Renal pelvis (tissue), 12 donors: ENCODE data around the gene SCAMP4. TPM values are rescaled to one million over a fixed set of nuclear protein-coding genes. Genes with fewer than 3 reads are reported as not detected.

Experiments used
- DNase-seq: peaks from one replicate; pipeline ENCODE4 v3.0.0-alpha.2; 2013
- long read RNA-seq, 16 experiments: transcript quantifications; one replicate each; lab custom pipeline, GENCODE V29; 2026
- polyA plus RNA-seq, 3 donors: library from polyadenylated mRNA; unstranded; fragments of 120-200 nt; gene quantifications; one replicate each; pipeline ENCODE4 v1.2.1, GENCODE V29; 2013; ENCODE audit not compliant: insufficient read length in 3 of 3

Gene SCAMP4, protein sequence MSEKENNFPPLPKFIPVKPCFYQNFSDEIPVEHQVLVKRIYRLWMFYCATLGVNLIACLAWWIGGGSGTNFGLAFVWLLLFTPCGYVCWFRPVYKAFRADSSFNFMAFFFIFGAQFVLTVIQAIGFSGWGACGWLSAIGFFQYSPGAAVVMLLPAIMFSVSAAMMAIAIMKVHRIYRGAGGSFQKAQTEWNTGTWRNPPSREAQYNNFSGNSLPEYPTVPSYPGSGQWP
- polyA plus RNA-seq, result 100 to 1,000 TPM in 1 of 3 donors, 10 to 100 TPM in 2; 77.5 to 101 (median 96.6) TPM
- long read RNA-seq, donor 1, transcript SCAMP4-201 (7 exons, 2,684 nt), result major isoform, 17 of 41 reads
- long read RNA-seq, donor 1, transcript SCAMP4-207 (2 exons, 2,973 nt), result minor isoform, 7 of 41 reads
- long read RNA-seq, donor 1, partial matches to known transcripts, result 15 of 41 reads
- long read RNA-seq, donor 1, other reads (novel, unspliced or antisense), result 0 of 41 reads
- long read RNA-seq, donor 2, transcript SCAMP4-207 (2 exons, 2,973 nt), result minor isoform, 15 of 43 reads
- long read RNA-seq, donor 2, transcript SCAMP4-201 (7 exons, 2,684 nt), result major isoform, 27 of 43 reads
- long read RNA-seq, donor 2, partial matches to known transcripts, result 0 of 43 reads
- long read RNA-seq, donor 2, other reads (novel, unspliced or antisense), result 0 of 43 reads
- long read RNA-seq, donor 3, transcript SCAMP4-207 (2 exons, 2,973 nt), result minor isoform, 9 of 30 reads
- long read RNA-seq, donor 3, transcript SCAMP4-201 (7 exons, 2,684 nt), result major isoform, 20 of 30 reads
- long read RNA-seq, donor 3, partial matches to known transcripts, result 0 of 30 reads
- long read RNA-seq, donor 3, other reads (novel, unspliced or antisense), result 0 of 30 reads
- long read RNA-seq, donor 4, transcript SCAMP4-207 (2 exons, 2,973 nt), result minor isoform, 6 of 30 reads
- long read RNA-seq, donor 4, transcript SCAMP4-201 (7 exons, 2,684 nt), result major isoform, 23 of 30 reads
- long read RNA-seq, donor 4, partial matches to known transcripts, result 0 of 30 reads
- long read RNA-seq, donor 4, other reads (novel, unspliced or antisense), result 0 of 30 reads
- long read RNA-seq, donor 5, transcript SCAMP4-201 (7 exons, 2,684 nt), result major isoform, 19 of 26 reads
- long read RNA-seq, donor 5, partial matches to known transcripts, result 0 of 26 reads
- long read RNA-seq, donor 5, other reads (novel, unspliced or antisense), result 0 of 26 reads
- long read RNA-seq, donor 6, transcript SCAMP4-201 (7 exons, 2,684 nt), result major isoform, 22 of 33 reads
- long read RNA-seq, donor 6, transcript SCAMP4-207 (2 exons, 2,973 nt), result minor isoform, 5 of 33 reads
- long read RNA-seq, donor 6, partial matches to known transcripts, result 0 of 33 reads
- long read RNA-seq, donor 6, other reads (novel, unspliced or antisense), result 0 of 33 reads
- long read RNA-seq, donor 7, transcript SCAMP4-207 (2 exons, 2,973 nt), result minor isoform, 11 of 50 reads
- long read RNA-seq, donor 7, transcript SCAMP4-201 (7 exons, 2,684 nt), result major isoform, 19 of 50 reads
- long read RNA-seq, donor 7, partial matches to known transcripts, result 18 of 50 reads
- long read RNA-seq, donor 7, other reads (novel, unspliced or antisense), result 0 of 50 reads
- long read RNA-seq, donor 8, transcript SCAMP4-207 (2 exons, 2,973 nt), result minor isoform, 6 of 16 reads
- long read RNA-seq, donor 8, transcript SCAMP4-201 (7 exons, 2,684 nt), result major isoform, 9 of 16 reads
- long read RNA-seq, donor 8, partial matches to known transcripts, result 0 of 16 reads
- long read RNA-seq, donor 8, other reads (novel, unspliced or antisense), result 0 of 16 reads
- long read RNA-seq, donor 9, transcript SCAMP4-207 (2 exons, 2,973 nt), result major isoform, 16 of 30 reads
- long read RNA-seq, donor 9, transcript SCAMP4-201 (7 exons, 2,684 nt), result minor isoform, 12 of 30 reads
- long read RNA-seq, donor 9, partial matches to known transcripts, result 0 of 30 reads
- long read RNA-seq, donor 9, other reads (novel, unspliced or antisense), result 0 of 30 reads
- long read RNA-seq, donor 10, transcript SCAMP4-207 (2 exons, 2,973 nt), result minor isoform, 12 of 37 reads
- long read RNA-seq, donor 10, transcript SCAMP4-201 (7 exons, 2,684 nt), result major isoform, 23 of 37 reads
- long read RNA-seq, donor 10, partial matches to known transcripts, result 0 of 37 reads
- long read RNA-seq, donor 10, other reads (novel, unspliced or antisense), result 0 of 37 reads
- long read RNA-seq, donor 11, transcript SCAMP4-201 (7 exons, 2,684 nt), result major isoform, 14 of 25 reads
- long read RNA-seq, donor 11, transcript SCAMP4-207 (2 exons, 2,973 nt), result minor isoform, 8 of 25 reads
- long read RNA-seq, donor 11, partial matches to known transcripts, result 0 of 25 reads
- long read RNA-seq, donor 11, other reads (novel, unspliced or antisense), result 0 of 25 reads
- long read RNA-seq, donor 12, transcript SCAMP4-207 (2 exons, 2,973 nt), result minor isoform, 19 of 54 reads
- long read RNA-seq, donor 12, transcript SCAMP4-201 (7 exons, 2,684 nt), result major isoform, 30 of 54 reads
- long read RNA-seq, donor 12, partial matches to known transcripts, result 0 of 54 reads
- long read RNA-seq, donor 12, other reads (novel, unspliced or antisense), result 0 of 54 reads
- long read RNA-seq, donor 13, transcript SCAMP4-207 (2 exons, 2,973 nt), result minor isoform, 6 of 20 reads
- long read RNA-seq, donor 13, transcript SCAMP4-201 (7 exons, 2,684 nt), result major isoform, 12 of 20 reads
- long read RNA-seq, donor 13, partial matches to known transcripts, result 0 of 20 reads
- long read RNA-seq, donor 13, other reads (novel, unspliced or antisense), result 0 of 20 reads
- long read RNA-seq, donor 14, result 0 reads
- long read RNA-seq, donor 15, result 0 reads
- long read RNA-seq, donor 16, transcript SCAMP4-201 (7 exons, 2,684 nt), result major isoform, 27 of 40 reads
- long read RNA-seq, donor 16, transcript SCAMP4-207 (2 exons, 2,973 nt), result minor isoform, 12 of 40 reads
- long read RNA-seq, donor 16, partial matches to known transcripts, result 0 of 40 reads
- long read RNA-seq, donor 16, other reads (novel, unspliced or antisense), result 0 of 40 reads

DNA sequence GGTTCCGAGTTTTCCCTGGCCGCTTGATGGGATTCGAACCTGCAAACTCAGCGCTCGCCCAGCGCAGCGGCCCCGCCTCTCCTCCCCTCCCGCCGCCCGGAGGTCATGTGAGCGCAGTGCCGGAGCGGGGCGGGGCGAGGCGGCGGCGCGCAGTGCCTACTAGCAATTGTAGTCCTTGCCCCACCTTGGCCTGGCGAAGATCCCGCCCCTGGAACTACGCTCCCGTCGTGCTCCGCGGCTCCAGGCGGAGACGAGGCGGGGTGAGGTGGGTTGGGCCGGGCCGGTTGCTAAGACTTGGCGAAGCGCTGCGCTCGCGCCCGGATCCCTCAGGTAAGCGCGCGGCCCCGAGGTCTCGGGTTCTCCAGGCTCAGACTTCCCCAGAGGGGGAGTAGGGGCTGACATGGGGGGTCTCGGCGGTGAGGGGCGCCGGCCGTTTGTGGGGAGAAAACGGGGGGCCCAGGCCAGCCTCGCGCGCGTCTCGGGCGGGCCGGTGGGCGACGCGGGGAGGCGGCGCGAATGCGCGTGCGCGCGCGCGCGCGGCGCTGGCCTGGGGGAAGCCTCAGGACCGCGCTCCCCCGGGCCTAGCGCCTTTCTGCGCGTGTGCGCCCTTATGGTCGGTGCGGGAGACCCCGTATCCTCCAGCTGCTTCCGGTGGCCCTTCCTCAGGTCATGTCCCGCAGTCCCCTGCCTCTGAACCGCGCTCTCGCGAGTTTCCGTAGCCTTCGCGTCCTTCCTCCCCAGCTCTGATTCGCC is at the start of gene SCAMP4, which contains the start of gene ADAT3:
TSS of gene SCAMP4 (plus strand) at position 290 of the 753 bp plus-strand sequence. CDS start 9,621 bp downstream, outside the sequence.
TSS of gene ADAT3 (plus strand) at position 290 of the 753 bp plus-strand sequence. CDS start 6,649 bp downstream, outside the sequence.
- DNase-seq, result peak; percentile 98

DNA sequence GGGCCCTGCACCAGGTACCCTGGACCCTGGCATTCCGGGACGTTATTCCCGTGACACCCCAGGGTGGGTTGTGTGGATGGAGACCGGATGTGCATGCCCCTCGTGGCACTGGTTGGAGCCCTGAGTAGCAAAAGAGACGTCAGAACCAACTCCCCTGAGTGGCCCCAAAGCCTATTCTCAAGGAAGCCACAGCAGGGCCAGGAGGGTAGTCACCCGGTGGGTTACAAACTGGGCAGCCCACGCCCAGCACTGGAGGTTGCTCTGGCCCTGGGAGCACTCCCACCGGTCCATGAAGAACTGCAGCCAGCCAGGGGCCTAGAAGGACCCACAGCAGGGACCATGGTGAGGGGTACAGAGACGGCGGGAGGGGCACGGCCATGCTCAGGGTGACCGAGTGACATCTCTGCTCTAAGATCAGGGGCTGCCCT is 49.4 kb upstream of the SCAMP4 start:
- DNase-seq, result no peak

DNA sequence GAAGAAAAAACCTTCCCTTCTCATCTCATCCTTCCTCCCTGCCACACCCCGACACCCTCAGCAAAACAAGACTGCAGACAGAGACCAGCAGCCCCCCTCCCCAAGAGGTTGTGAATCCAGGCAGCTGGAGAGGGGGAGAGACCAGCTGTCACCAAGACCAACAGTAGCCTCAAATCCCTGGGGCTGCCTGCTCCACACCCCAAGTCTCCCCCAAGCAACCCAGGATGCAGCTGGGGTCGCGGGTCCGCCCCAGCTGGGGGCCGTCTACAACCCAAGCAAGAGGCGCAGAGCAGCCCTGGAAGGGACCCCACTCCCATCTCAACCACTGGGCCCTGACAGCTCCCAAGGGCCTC is 48.9 kb upstream of the SCAMP4 start:
- no peak for DNase-seq

DNA sequence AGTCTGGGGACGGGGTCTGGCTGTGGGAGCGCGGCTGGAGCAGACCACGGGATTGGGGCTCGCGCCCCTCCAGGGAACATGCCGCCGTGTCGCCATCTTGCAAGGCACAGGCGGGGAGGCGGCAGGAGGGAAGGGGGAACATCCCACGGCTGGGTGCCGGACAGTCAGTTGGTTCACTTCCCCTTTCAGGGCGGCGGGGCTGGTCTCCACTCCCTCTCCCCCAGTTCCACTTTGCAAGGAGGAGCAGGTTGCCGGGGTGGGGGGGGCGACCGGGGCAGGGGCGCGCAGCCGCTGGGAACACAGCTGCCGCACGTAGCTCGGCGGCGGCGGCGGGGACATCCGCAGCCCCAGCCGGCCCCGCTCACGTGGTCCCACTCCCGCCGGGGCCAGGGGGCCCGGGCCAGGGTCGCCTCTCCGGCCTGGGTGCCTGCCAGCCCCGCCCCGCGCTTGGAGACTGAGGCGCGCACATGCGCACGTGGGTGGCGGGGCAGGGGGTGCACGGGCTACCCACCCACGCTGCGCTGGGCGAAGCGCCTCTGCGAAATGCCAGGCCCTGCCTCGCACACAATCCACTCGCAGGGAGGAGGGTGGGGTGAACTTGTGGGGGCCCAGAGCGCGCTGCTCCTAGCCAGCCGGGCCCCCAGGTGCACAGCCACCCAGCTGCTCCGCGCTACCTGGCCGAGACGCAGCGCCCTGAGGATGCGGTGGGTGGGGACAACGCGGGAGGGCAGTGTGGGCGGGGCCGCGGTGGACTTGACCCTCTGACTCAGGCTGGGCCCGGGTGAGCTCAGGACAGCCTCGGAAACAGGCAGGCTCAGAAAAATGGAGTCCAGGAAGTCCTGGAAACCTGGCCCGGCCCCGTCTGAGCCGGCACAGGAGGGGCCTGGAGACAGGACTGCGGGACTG is 48.2 kb upstream of the SCAMP4 start:
- no peak for DNase-seq

- DNase-seq, result no peak
Measured at GRCh38 chr19:1857648-1858326, 47.4 kb upstream of the SCAMP4 start.

GRCh38 chr19:1858412-1859081 is 46.7 kb upstream of the SCAMP4 start:
- no peak for DNase-seq

DNA sequence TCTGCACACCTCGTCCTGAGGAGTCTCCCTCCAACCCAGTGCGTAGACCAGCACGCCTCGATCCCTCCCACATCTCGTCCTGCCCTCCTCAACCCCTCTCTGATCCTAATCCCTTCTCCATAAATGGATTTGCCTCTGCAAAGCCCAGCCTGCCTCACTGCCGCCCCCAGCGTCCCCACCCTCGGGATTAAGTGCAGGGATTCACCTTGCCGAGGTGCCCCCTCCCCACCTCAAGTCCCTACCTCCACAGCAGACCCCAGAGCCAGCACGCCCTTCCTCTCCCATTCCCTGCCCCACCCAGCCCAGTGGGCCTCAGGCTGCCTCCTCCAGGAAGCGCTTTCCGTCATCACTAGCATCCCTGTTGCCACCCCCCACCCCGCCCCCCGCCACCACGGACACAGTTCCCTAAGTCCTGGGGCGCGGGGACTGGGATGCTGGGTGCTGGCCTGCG is 45.8 kb upstream of the SCAMP4 start:
- no peak for DNase-seq

DNA sequence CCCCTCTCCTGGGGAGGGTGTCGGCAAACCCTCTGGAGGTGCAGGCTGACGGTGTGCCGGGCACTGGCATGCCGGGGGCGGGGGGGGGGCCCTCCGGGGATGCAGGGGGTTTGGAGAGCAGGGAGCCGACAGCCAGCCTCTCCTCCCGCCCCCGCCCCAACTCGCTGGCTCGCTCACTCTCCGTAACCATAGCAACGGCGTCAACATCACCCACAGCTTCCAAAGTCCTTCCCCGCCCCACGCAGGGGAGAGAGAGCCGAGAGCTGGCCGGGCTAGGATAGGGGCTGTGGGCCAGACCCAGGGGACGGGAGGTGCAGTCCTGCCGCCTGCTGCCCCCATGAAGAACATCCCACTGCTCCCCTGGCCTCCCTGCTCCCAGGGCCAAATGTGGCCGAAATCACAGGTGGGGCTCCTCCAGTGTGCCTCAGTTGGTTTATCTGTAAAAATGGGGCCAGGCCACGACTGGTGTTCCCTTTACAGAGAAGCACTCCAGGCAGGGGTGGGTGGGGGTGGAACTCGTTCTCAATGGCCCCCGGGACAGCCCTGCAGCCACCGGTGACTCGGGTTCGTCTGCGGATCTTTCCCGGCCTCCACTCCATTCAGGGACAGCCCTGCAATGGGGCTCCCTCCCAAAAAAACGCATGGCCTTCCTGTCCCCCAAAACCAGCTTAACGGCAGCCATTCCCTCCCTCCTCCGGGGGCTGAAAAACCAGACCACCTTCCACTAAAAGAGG is 45.0 kb upstream of the SCAMP4 start:
- DNase-seq, result peak; percentile 91

- DNase-seq, result no peak
Measured at GRCh38 chr19:1860821-1861598, 44.2 kb upstream of the SCAMP4 start.

- no peak for DNase-seq
Measured at GRCh38 chr19:1861599-1862031, 43.6 kb upstream of the SCAMP4 start.

DNA sequence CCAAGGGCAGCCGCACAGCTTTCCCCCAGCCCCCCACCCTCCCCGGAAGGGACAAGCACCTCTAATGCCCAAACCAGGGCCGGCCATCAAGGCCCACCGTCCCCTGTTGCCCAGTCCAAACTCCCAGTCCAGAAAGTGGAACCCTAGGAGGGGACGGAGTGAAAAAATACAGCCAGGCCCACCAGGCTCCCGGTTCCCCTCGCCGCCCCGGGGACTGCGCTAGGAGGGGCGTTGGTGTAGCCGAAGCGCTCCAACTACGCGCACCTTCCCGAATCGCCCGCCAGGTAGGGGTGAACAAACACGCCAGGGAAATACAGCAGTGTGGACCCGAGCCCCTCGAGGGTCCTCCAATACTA is 43.2 kb upstream of the SCAMP4 start:
- DNase-seq, result no peak

- DNase-seq, result no peak
Measured at GRCh38 chr19:1862424-1863327, 42.5 kb upstream of the SCAMP4 start.
